ENCODE results near the gene ADSS1. TPM values are rescaled to one million over a fixed set of nuclear protein-coding genes. Genes with fewer than 3 reads are reported as not detected.

Gene ADSS1
- total and polyA plus RNA-seq, 2 experiments from 2014 or later, result 3.8 to 7.6 TPM

- Histone ChIP-seq H3K9me3 (ENCODE audit: low read depth) (no peaks in the 10 kb centered on the region), H2AFZ (no peak overlapping the region), H4K20me1 (ENCODE audit: insufficient read depth, poor library complexity, severe bottlenecking) (peaks cover 86% of the 10 kb centered on the region), H3K4me2 (no peak overlapping the region), H3K4me1 (ENCODE audit: insufficient read depth) (peaks cover 18% of the 10 kb centered on the region), H3K27ac (no peak overlapping the region), H3K79me2 (peaks cover 86% of the 10 kb centered on the region), H3K36me3 (replicated peaks; ENCODE audit: insufficient read depth, low read depth) (no peaks in the 10 kb centered on the region), H3K4me3 (no peak overlapping the region), H3K27me3 (no peaks in the 10 kb centered on the region), H3K9me2 (replicated peaks; ENCODE audit: insufficient read depth) (no peaks in the 10 kb centered on the region)
- no peak for TF ChIP-seq CTCF (IDR thresholded peaks at IDR 0.05; ENCODE audit: poor library complexity)
- no peak for TF ChIP-seq EZH2phosphoT487 (IDR thresholded peaks at IDR 0.05; ENCODE audit: low read depth, severe bottlenecking, unreplicated experiment)
- TF ChIP-seq EZH2 (IDR thresholded peaks at IDR 0.05; ENCODE audit: borderline replicate concordance), result no peak
- 93% methylated on average over 30 of the region's 31 CpGs for WGBS (ENCODE audit: low lambda C conversion rate, missing lambda C conversion rate)
- no peak for DNase-seq (ENCODE audit: low spot score)
These were observed 66.0 kb downstream of the ADSS1 start for GRCh38 chr14:104789752-104790743.

- H3K4me3 ChIP-seq, result no peak overlapping the region
- H3K4me2 ChIP-seq, result no peak overlapping the region
- WGBS (ENCODE audit: low lambda C conversion rate, missing lambda C conversion rate), result 86% methylated on average over 5 of the region's 9 CpGs
- peaks cover 78% of the 10 kb centered on the region for H4K20me1 ChIP-seq (ENCODE audit: insufficient read depth, poor library complexity, severe bottlenecking)
- no peak overlapping the region for H2AFZ ChIP-seq
- peaks cover 24% of the 10 kb centered on the region for H3K4me1 ChIP-seq (ENCODE audit: insufficient read depth)
- H3K27ac ChIP-seq, result no peak overlapping the region
- no peaks in the 10 kb centered on the region for H3K36me3 ChIP-seq (replicated peaks; ENCODE audit: insufficient read depth, low read depth)
- H3K9me2 ChIP-seq (replicated peaks; ENCODE audit: insufficient read depth), result no peaks in the 10 kb centered on the region
- no peaks in the 10 kb centered on the region for H3K27me3 ChIP-seq
- no peak for DNase-seq (ENCODE audit: low spot score)
- peaks cover 83% of the 10 kb centered on the region for H3K79me2 ChIP-seq
- H3K9me3 ChIP-seq (ENCODE audit: low read depth), result no peaks in the 10 kb centered on the region
- TF ChIP-seq CTCF (IDR thresholded peaks at IDR 0.05; ENCODE audit: poor library complexity) (no peak), EZH2phosphoT487 (IDR thresholded peaks at IDR 0.05; ENCODE audit: low read depth, severe bottlenecking, unreplicated experiment) (no peak), EZH2 (IDR thresholded peaks at IDR 0.05; ENCODE audit: borderline replicate concordance) (no peak)
These were observed 67.4 kb downstream of the ADSS1 start for GRCh38 chr14:104791425-104791824.

- Histone ChIP-seq H3K4me3 (no peak overlapping the region), H3K4me2 (peak overlapping the region; percentile 100), H3K9me3 (ENCODE audit: low read depth) (no peaks in the 10 kb centered on the region), H3K4me1 (ENCODE audit: insufficient read depth) (peaks cover 28% of the 10 kb centered on the region), H3K9me2 (replicated peaks; ENCODE audit: insufficient read depth) (no peaks in the 10 kb centered on the region), H3K79me2 (peaks cover 77% of the 10 kb centered on the region), H3K27ac (no peak overlapping the region), H3K27me3 (no peaks in the 10 kb centered on the region), H4K20me1 (ENCODE audit: insufficient read depth, poor library complexity, severe bottlenecking) (peaks cover 70% of the 10 kb centered on the region), H3K36me3 (replicated peaks; ENCODE audit: insufficient read depth, low read depth) (no peaks in the 10 kb centered on the region), H2AFZ (no peak overlapping the region)
- DNase-seq (ENCODE audit: low spot score), result no peak
- 96% methylated on average over 24 of the region's 25 CpGs for WGBS (ENCODE audit: low lambda C conversion rate, missing lambda C conversion rate)
- no peak for TF ChIP-seq EZH2 (IDR thresholded peaks at IDR 0.05; ENCODE audit: borderline replicate concordance)
- no peak for TF ChIP-seq CTCF (IDR thresholded peaks at IDR 0.05; ENCODE audit: poor library complexity)
- TF ChIP-seq EZH2phosphoT487 (IDR thresholded peaks at IDR 0.05; ENCODE audit: low read depth, severe bottlenecking, unreplicated experiment), result no peak
These were observed 68.3 kb downstream of the ADSS1 start for GRCh38 chr14:104792101-104792884.

Data from hepatocyte (in vitro differentiated cells).